Heart left ventricle (tissue), 13 donors: ENCODE results near the gene GPR107.

Experiments used
- CTCF ChIP-seq, 12 donors: fragments of 200-600 bp; sonication (generic) in 4 of 12; IDR thresholded peaks; one replicate each; pipeline versions ENCODE4 v1.5.0 to v1.8.0; 2018 to 2022; ENCODE audit warnings: antibody characterized with exemption in 12 of 12, mild to moderate bottlenecking in 5 of 12
- POLR2A ChIP-seq, 2 donors: fragments of 450-650 bp; IDR thresholded peaks; one replicate each; pipeline ENCODE4 v1.6.1; 2017; ENCODE audit warnings: antibody characterized with exemption in 2 of 2, mild to moderate bottlenecking in 2 of 2, moderate library complexity in 2 of 2
- donor health status: ischemic (EF 13 %, LVEDD 7.1; RV severe dilation, severe dysfunction).
- donor health status: DM: no; HTN: yes; CAD: no.
- donor health status: DM: no; HTN: no; CAD: no.
- donor health status: ischemic (EF 25% LVEDD 6.9; RV normal size, moderate dysfunction).
- donor health status: ischemic (EF 25% LVEDD 5.7; RV mildly dilated, moderate dysfunction).
- donor health status: ischemic (EF 35%, LVEDD 5.7; RV mildly dilated, moderate dysfunction).
- donor health status: nonischemic (EF 11% LVEDD 7.7; RV severe dilation, severe dysfunction).
- donor health status: DM: yes; HTN: yes; CAD: no.
- donor health status: PGD.
- donor health status: ischemic (EF 29% LVEDD 5.4; RV normal size, mild dysfunction).
- donor health status: nonischemic (EF 23%, LVEDD 6.1; RV moderate dilation, normal function).

- TF ChIP-seq POLR2A (IDR thresholded peaks at IDR 0.05) (no peak), CTCF (IDR thresholded peaks at IDR 0.05) (no peak)
These were observed 132.3 kb downstream of the GPR107 start for GRCh38 chr9:130186051-130186450.
